ENCODE results near the gene THAP7.

THAP7 gene

GRCh38 chr22:20955548-20955947 lies 46.4 kb downstream of the THAP7 start:
- no peak for TF ChIP-seq CTCF (conservative IDR thresholded peaks at IDR 0.05)
- H3K27ac ChIP-seq: no peak overlapping the region

GRCh38 chr22:20953668-20954500 lies 48.0 kb downstream of the THAP7 start:
- peak overlapping the region; percentile 89 for H3K27ac ChIP-seq
- no peak for TF ChIP-seq CTCF (conservative IDR thresholded peaks at IDR 0.05)

GRCh38 chr22:20953342-20953608 lies 48.6 kb downstream of the THAP7 start:
- no peak for TF ChIP-seq CTCF (conservative IDR thresholded peaks at IDR 0.05)
- peak overlapping the region; percentile 89 for H3K27ac ChIP-seq

GRCh38 chr22:20952544-20953341 lies 49.2 kb downstream of the THAP7 start:
- H3K27ac ChIP-seq: peak overlapping the region; percentile 89
- TF ChIP-seq CTCF (conservative IDR thresholded peaks at IDR 0.05): no peak

- peak overlapping the region; percentile 89 for H3K27ac ChIP-seq
- no peak for TF ChIP-seq CTCF (conservative IDR thresholded peaks at IDR 0.05)
These were observed 50.0 kb downstream of the THAP7 start for GRCh38 chr22:20951932-20952380.

GRCh38 chr22:20951151-20951931 lies 50.6 kb downstream of the THAP7 start:
- no peak for TF ChIP-seq CTCF (conservative IDR thresholded peaks at IDR 0.05)
- H3K27ac ChIP-seq: peak overlapping the region; percentile 89

GRCh38 chr22:20949698-20950183 lies 52.2 kb downstream of the THAP7 start:
- TF ChIP-seq CTCF (conservative IDR thresholded peaks at IDR 0.05): no peak

More at GRCh38 chr22:20949698-20950183, 52.2 kb downstream of the THAP7 start:
- peak overlapping the region; percentile 89 for H3K27ac ChIP-seq
